Activated CD8-positive, alpha-beta T cell treated with anti-CD3 and anti-CD28 coated beads for 36 hours (primary cell): ENCODE results near the gene BLACAT1. TPM values are rescaled to one million over a fixed set of nuclear protein-coding genes. Genes with fewer than 3 reads are reported as not detected.

Experiments used
- ATAC-seq: fragments of 200-7000 bp; cut with Tn5 transposase; one replicate; pipeline ENCODE4 v1.10.0; 2021; ENCODE audit warnings: mild to moderate bottlenecking, moderate library complexity
- CTCF ChIA-PET: fragments of 350-600 bp; sonication (Branson Sonifier 250); formaldehyde crosslinking; loops from one replicate; lab custom pipeline; 2021; ENCODE audit warnings: antibody characterized with exemption; lab: Charles Lee
- POLR2A ChIA-PET: fragments of 350-600 bp; sonication (Branson Sonifier 250); formaldehyde crosslinking; loops from one replicate; lab custom pipeline; 2021; ENCODE audit warnings: antibody characterized with exemption; lab: Charles Lee
- DNase-seq: peaks from one replicate; pipeline ENCODE4 v3.0.0-alpha.2; 2020
- H3K27ac Mint-ChIP-seq: one replicate; pipeline ENCODE4 v1.8.0; 2021; ENCODE audit warnings: mild to moderate bottlenecking, mixed read lengths
- H3K27me3 Mint-ChIP-seq: one replicate; pipeline ENCODE4 v1.8.0; 2021; ENCODE audit warnings: mixed read lengths
- H3K36me3 Mint-ChIP-seq: one replicate; pipeline ENCODE4 v1.8.0; 2021; ENCODE audit warnings: low read depth, mixed read lengths
- H3K4me1 Mint-ChIP-seq: one replicate; pipeline ENCODE4 v1.8.0; 2021; ENCODE audit warnings: low read depth, mixed read lengths
- H3K4me3 Mint-ChIP-seq: one replicate; pipeline ENCODE4 v1.8.0; 2021; ENCODE audit warnings: mild to moderate bottlenecking, moderate library complexity, mixed read lengths
- H3K9me3 Mint-ChIP-seq: one replicate; pipeline ENCODE4 v1.8.0; 2021; ENCODE audit warnings: mixed read lengths
- intact Hi-C: fragments of 100-400 bp; cut with micrococcal nuclease; formaldehyde crosslinking; loops from one replicate; pipeline ENCODE4 v1.10.0; 2022
- total RNA-seq, 2 experiments: library from RNA; stranded (reverse); gene quantifications; one replicate each; pipeline ENCODE4 v1.2.3, GENCODE V29; 2021
- TF ChIP-seq, protein P1 (sequence below): fragments of 200-600 bp; IDR thresholded peaks from one replicate; pipeline ENCODE4 v1.8.0; 2022; ENCODE audit warnings: antibody characterized with exemption, mild to moderate bottlenecking

The BLACAT1 gene
- total RNA-seq, 2 experiments from 2014 or later, result 0.13 TPM; not detected in 1

DNA sequence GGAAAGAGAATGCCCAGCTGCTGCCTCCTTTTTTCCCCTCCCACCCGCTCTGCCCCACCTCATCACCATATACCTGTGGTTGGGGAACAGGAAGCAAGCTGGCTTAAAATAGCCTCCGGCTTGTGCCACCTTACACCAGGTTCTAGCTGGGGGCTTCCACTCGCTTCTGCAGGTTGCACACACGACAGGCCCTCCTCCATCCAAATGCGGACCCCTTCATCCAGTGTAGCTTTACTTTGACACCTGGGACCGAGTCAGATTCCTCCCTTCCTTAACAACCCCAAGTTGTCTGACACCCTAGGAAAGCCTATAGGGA is 14.6 kb downstream of the BLACAT1 start:
- POLR2A ChIA-PET, result interaction anchor here (0.9 to 1.1 kb wide), 6 partner anchors 8 to 65 kb away, joined by 3 to 4 read pairs (median 3); no protein-coding TSS in a partner anchor
- H3K4me1 Mint-ChIP-seq, result peaks cover 22% of the 10 kb centered on the region

GRCh38 chr1:205440476-205441317 is 15.1 kb downstream of the BLACAT1 start:
- peaks cover 22% of the 10 kb centered on the region for H3K4me1 Mint-ChIP-seq
- ChIA-PET POLR2A (interaction anchor here (0.7 to 1.1 kb wide), 7 partner anchors 9 to 95 kb away, joined by 3 to 4 read pairs (median 3); no protein-coding TSS in a partner anchor), CTCF (interaction anchor here (0.6 to 4.6 kb wide), 9 partner anchors 9 to 217 kb away, joined by 3 to 42 read pairs (median 4); partner anchors contain the start of gene BLACAT1)
- peak overlapping the region; percentile 74 for H3K4me3 Mint-ChIP-seq
- TF ChIP-seq, protein P1, sequence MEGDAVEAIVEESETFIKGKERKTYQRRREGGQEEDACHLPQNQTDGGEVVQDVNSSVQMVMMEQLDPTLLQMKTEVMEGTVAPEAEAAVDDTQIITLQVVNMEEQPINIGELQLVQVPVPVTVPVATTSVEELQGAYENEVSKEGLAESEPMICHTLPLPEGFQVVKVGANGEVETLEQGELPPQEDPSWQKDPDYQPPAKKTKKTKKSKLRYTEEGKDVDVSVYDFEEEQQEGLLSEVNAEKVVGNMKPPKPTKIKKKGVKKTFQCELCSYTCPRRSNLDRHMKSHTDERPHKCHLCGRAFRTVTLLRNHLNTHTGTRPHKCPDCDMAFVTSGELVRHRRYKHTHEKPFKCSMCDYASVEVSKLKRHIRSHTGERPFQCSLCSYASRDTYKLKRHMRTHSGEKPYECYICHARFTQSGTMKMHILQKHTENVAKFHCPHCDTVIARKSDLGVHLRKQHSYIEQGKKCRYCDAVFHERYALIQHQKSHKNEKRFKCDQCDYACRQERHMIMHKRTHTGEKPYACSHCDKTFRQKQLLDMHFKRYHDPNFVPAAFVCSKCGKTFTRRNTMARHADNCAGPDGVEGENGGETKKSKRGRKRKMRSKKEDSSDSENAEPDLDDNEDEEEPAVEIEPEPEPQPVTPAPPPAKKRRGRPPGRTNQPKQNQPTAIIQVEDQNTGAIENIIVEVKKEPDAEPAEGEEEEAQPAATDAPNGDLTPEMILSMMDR, result no peak
- peak overlapping the region; percentile 89 for H3K27ac Mint-ChIP-seq
- no peaks in the 10 kb centered on the region for H3K36me3 Mint-ChIP-seq
- intact Hi-C loops, result no loop called here
- DNase-seq (peak; percentile 82), ATAC-seq (peak; percentile 96)
- H3K9me3 Mint-ChIP-seq, result no peaks in the 10 kb centered on the region
- peaks cover 1% of the 10 kb centered on the region for H3K27me3 Mint-ChIP-seq

More for the DNA sequence above, 14.6 kb downstream of the BLACAT1 start:
- peak overlapping the region; percentile 89 for H3K27ac Mint-ChIP-seq
- no peak for DNase-seq
- CTCF ChIA-PET, result interaction anchor here (0.6 to 4.6 kb wide), 10 partner anchors 8 to 216 kb away, joined by 3 to 42 read pairs (median 4); partner anchors contain the start of gene BLACAT1
- H3K36me3 Mint-ChIP-seq, result no peaks in the 10 kb centered on the region
- H3K4me3 Mint-ChIP-seq, result peak overlapping the region; percentile 74
- no peak for ATAC-seq
- intact Hi-C loops, result no loop called here
- no peaks in the 10 kb centered on the region for H3K27me3 Mint-ChIP-seq
- TF ChIP-seq, protein P1, result no peak
- H3K9me3 Mint-ChIP-seq, result no peaks in the 10 kb centered on the region

DNA sequence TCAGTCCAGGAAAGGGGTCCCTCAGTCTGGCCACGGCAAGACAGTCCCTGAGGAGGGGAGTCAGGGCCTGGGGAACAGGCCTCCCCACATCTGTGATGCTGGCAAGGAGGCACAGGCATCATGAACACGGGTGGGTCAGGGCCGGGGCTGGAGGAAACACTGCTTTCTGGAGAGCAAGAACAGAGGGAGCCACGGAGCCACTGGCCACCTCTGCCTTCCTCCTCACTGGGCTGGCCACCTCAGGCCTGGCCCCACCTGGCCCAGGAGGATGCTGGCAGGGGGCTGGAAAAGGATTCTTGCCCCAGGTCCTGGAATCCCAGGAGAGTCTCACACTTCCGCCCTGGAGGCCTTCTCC is 15.7 kb downstream of the BLACAT1 start:
- intact Hi-C loops, result no loop called here
- Mint-ChIP-seq H3K27me3 (peaks cover 1% of the 10 kb centered on the region), H3K36me3 (no peaks in the 10 kb centered on the region), H3K4me1 (peaks cover 22% of the 10 kb centered on the region), H3K27ac (peak overlapping the region; percentile 89), H3K9me3 (no peaks in the 10 kb centered on the region), H3K4me3 (peak overlapping the region; percentile 74)
- POLR2A ChIA-PET, result interaction anchor here (1.1 kb wide), 1 partner anchor 67 kb away, joined by 3 read pairs; no protein-coding TSS in a partner anchor
- ATAC-seq (no peak), DNase-seq (no peak)
- TF ChIP-seq, protein P1, result no peak
- CTCF ChIA-PET, result interaction anchor here (1.7 to 4.6 kb wide), 6 partner anchors 9 to 104 kb away, joined by 4 to 42 read pairs (median 8); no protein-coding TSS in a partner anchor

- H3K36me3 Mint-ChIP-seq, result no peaks in the 10 kb centered on the region
- ChIA-PET POLR2A (interaction anchor here (1.5 kb wide), 1 partner anchor 29 kb away, joined by 3 read pairs; no protein-coding TSS in a partner anchor), CTCF (interaction anchor here (1.1 to 3.8 kb wide), 5 partner anchors 7 to 102 kb away, joined by 3 to 33 read pairs (median 6); no protein-coding TSS in a partner anchor)
- H3K9me3 Mint-ChIP-seq, result no peaks in the 10 kb centered on the region
- H3K4me1 Mint-ChIP-seq, result peaks cover 22% of the 10 kb centered on the region
- ATAC-seq, result no peak
- H3K4me3 Mint-ChIP-seq, result no peak overlapping the region
- H3K27ac Mint-ChIP-seq, result no peak overlapping the region
- DNase-seq, result no peak
- intact Hi-C loops, result no loop called here
- H3K27me3 Mint-ChIP-seq, result peaks cover 1% of the 10 kb centered on the region
- TF ChIP-seq, protein P1, result no peak
Measured at GRCh38 chr1:205438213-205439158, 17.4 kb downstream of the BLACAT1 start.
